IPS-15b (cell line): ENCODE measurements around the gene NLN.
"Not testable (repeated sequence)": the region's sequence is repeated elsewhere in the genome, so short reads cannot be mapped to it uniquely, and the experiment has no call there.

Source experiments
- H3K27me3 ChIP-seq: one replicate; pipeline ENCODE4 v1.6.1; 2013; ENCODE audit warnings: low read length; ENCODE audit not compliant: control insufficient read depth, insufficient read depth
- H3K36me3 ChIP-seq: one replicate; pipeline ENCODE4 v1.6.1; 2013; ENCODE audit warnings: low read length; ENCODE audit not compliant: control insufficient read depth, insufficient read depth
- H3K4me1 ChIP-seq: one replicate; pipeline ENCODE4 v1.6.1; 2013; ENCODE audit warnings: mild to moderate bottlenecking, low read length; ENCODE audit not compliant: control insufficient read depth, insufficient read depth
- H3K4me3 ChIP-seq: one replicate; pipeline ENCODE4 v1.5.1; 2013; ENCODE audit warnings: low read depth, low read length
- H3K9ac ChIP-seq: one replicate; pipeline ENCODE4 v1.6.1; 2013; ENCODE audit warnings: low read depth, mild to moderate bottlenecking, low read length
- H3K9me3 ChIP-seq: one replicate; pipeline ENCODE4 v1.6.1; 2013; ENCODE audit warnings: mild to moderate bottlenecking, low read length; ENCODE audit not compliant: control insufficient read depth, insufficient read depth

Gene NLN

DNA sequence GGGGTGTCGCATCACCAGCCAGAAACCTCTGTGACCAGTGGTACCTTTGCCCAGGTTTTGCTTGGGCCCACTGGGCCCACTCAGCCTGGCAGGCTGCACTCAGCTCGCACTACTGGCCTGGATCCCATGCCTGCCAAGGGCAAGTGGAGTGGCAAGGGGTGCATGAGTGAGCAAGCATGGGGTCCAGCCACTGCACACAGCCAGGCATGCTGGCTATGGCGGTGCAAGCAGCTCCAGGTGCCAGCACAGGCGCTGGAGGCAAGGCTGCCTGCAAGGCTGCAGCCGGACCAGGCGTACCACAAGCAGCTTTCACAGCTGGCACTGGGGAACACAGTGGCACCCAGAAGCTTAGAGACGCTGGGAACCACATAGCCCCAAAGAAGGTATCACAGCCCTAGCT is 80.1 kb downstream of the NLN start:
- Histone ChIP-seq H3K4me3 (no peak overlapping the region), H3K36me3 (peaks cover 8% of the 10 kb centered on the region), H3K4me1 (no peaks in the 10 kb centered on the region), H3K9me3 (no peaks in the 10 kb centered on the region), H3K27me3 (no peaks in the 10 kb centered on the region), H3K9ac (no peak overlapping the region)

DNA sequence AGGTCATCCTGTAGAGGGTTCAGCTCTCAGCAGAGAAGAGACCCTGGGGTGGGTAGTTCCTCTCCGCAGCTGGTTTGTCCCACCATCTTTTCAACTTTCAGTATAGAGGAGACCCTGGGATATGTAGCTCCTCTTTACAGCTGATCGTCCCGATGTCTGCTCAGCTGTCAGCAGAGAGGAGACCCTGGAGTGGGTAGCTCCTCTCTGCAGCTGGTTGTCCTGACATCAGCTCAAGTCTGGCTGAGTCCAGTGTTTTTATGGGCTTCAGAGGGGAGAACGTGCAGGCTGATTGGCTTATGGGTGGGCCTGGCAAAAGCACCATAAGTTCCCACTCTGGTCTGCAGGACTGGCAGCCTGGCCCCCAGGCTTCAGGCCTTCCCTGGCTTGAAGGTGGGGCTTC is 80.8 kb downstream of the NLN start:
- Histone ChIP-seq H3K36me3 (peaks cover 4% of the 10 kb centered on the region), H3K9ac (no peak overlapping the region), H3K27me3 (no peaks in the 10 kb centered on the region), H3K4me1 (no peaks in the 10 kb centered on the region), H3K9me3 (no peaks in the 10 kb centered on the region), H3K4me3 (no peak overlapping the region)

DNA sequence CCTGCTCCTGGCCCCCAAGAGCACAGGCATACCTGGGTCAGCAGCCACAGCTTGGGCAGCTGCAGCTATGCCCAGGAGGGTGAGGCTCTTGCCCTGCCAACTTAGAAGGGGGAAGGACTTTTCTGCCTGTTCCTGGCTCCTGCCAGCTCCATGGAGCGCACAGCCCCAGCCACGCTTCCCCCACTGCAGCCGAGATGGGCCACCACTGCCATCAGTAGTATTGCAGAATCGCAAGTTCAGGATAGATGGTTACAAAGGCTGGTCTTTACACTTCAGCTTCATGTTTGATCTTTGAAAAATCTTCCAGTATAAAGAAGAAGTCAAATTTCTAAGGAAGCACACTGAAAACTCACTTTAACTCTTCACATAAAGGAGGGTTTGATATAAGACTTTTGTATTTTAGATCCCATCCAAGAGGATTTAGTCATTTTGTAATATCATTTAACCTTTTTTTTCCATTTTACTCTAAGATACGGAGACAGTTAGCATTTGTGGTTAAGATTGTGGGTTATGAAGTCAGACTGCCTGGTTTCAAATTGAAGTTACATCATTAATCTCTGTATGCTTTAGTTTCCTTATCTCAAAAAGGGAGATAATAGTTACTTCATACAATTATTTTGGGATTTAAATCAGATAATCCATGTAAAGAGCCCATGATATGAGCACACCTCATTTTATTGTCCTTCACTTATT is 81.8 kb downstream of the NLN start:
- Histone ChIP-seq H3K27me3 (no peaks in the 10 kb centered on the region), H3K4me3 (no peak overlapping the region), H3K4me1 (no peaks in the 10 kb centered on the region), H3K9me3 (no peaks in the 10 kb centered on the region), H3K9ac (no peak overlapping the region), H3K36me3 (peaks cover 3% of the 10 kb centered on the region)

DNA sequence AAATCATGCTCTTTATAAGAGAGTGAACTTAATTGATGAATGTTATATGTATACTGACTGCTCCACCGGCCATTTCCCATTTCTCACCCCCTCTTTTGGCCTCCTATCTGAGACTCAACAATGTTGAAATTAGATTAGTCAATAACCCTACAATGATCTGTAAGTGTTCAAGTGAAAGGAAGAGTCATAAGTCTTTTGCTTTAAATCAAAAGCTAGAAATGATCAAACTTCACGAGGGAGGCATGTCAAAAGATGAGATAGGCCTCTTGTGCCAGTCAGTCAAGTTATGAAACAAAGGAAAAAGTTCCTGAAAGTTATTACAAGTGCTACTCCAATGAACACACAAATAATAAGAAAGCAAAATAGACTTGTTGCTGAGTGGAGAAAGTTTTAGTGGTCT is 83.1 kb downstream of the NLN start:
- no peak overlapping the region for H3K4me3 ChIP-seq
- H3K27me3 ChIP-seq = no peaks in the 10 kb centered on the region
- peaks cover 3% of the 10 kb centered on the region for H3K36me3 ChIP-seq
- H3K9me3 ChIP-seq = no peaks in the 10 kb centered on the region
- no peaks in the 10 kb centered on the region for H3K4me1 ChIP-seq
- no peak overlapping the region for H3K9ac ChIP-seq

DNA sequence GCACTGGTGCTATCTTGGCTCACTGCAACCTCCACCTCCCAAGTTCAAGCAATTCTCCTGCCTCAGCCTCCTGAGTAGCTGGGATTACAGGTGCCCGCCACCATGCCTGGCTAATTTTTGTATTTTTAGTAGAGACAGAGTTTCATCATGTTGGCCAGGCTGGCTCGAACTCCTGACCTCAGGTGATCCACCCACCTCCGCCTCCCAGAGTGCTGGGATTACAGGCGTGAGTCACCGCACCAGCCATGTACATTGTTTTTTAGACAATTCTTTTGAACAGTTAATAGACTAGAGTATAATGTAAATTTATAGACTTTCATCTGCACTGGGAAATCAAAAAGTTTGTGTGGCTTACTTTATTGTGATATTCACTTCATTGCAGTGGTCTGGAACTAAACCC is 85.5 kb downstream of the NLN start:
- not testable (repeated sequence) for H3K4me1 ChIP-seq, H3K4me3 ChIP-seq, H3K27me3 ChIP-seq, H3K36me3 ChIP-seq, H3K9ac ChIP-seq, H3K9me3 ChIP-seq

DNA sequence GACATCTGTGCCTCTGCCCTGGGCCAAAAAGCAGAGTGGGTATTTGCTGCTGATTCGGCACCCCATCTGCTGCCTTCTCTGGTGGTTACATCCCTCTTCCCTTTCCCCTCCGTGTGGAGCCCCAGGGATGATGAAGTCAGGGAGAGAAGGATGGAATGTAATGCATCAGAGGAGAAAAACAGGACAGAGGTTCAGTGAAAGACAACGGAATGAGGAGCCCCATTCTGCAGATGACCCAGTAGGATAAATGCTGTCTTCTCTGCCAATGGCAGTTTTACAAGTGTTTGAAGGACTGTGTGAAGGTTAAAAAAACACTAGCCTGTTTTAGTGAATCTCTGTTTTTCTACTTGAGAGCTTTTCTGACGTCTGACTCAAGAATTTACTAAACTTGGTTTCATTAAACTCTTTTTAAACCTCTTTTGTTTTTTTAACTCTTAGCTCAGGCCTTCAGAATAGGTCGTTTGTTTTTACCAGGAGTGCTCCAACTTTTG is 86.3 kb downstream of the NLN start:
- H3K4me1 ChIP-seq = no peaks in the 10 kb centered on the region
- H3K4me3 ChIP-seq = no peak overlapping the region
- peaks cover 5% of the 10 kb centered on the region for H3K36me3 ChIP-seq
- H3K27me3 ChIP-seq = no peaks in the 10 kb centered on the region
- no peaks in the 10 kb centered on the region for H3K9me3 ChIP-seq
- H3K9ac ChIP-seq = no peak overlapping the region

DNA sequence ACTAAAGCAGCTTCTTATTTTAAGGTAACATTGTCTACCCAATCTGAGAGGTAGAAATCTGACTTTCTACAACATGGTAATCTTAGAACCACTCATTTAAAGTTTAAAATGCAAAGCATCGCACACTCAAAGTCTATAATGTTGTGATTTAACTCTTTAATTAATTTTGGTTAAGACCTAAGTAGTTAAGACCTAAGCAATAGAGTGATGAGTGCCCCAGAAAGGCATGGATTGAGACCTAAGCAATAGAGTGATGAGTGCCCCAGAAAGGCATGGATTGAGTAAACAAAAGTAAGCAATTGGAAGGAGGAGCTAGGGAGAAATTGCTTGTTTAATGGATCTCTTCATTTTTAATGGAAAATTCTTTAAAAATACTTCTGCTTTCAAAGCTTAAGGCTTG is 86.8 kb downstream of the NLN start:
- Histone ChIP-seq H3K36me3 (peaks cover 3% of the 10 kb centered on the region), H3K27me3 (no peaks in the 10 kb centered on the region)

DNA sequence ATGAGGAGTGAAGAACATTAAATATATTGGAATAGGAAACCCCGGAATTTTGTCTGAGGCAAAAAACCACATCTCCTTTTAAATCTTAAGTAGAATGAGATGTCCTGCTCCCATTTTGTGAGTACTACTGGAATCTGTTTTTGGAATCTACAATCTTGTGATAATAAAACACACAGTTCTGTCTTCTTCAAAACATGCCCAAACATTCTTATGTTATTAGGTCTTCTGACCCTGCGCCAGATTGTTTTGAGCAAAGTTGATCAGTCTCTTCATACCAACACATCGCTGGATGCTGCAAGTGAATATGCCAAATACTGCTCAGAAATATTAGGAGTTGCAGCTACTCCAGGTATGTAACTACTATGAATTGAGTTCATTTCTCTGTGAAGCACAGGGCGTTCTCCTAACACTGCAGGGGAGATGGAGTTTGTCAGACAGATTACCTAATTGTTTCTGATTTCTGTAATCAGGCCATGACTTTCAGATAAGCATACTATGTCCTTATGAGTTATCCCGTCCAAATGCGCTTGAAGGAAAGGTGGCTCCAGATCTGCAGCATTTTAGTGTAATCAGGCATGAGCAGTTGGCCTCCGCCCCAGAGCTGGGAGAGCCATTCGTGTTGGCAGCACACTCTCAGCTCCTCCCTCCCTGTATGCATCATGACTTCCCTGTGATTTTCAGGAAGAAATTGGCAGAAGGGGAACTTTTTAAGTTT is 88.0 kb downstream of the NLN start:
- no peak overlapping the region for H3K4me3 ChIP-seq
- H3K9me3 ChIP-seq = no peaks in the 10 kb centered on the region
- peaks cover 3% of the 10 kb centered on the region for H3K36me3 ChIP-seq
- no peaks in the 10 kb centered on the region for H3K27me3 ChIP-seq
- H3K9ac ChIP-seq = no peak overlapping the region
- H3K4me1 ChIP-seq = no peaks in the 10 kb centered on the region

More for the DNA sequence above, 86.8 kb downstream of the NLN start:
- Histone ChIP-seq H3K9me3 (no peaks in the 10 kb centered on the region), H3K4me1 (no peaks in the 10 kb centered on the region), H3K9ac (no peak overlapping the region), H3K4me3 (no peak overlapping the region)

DNA sequence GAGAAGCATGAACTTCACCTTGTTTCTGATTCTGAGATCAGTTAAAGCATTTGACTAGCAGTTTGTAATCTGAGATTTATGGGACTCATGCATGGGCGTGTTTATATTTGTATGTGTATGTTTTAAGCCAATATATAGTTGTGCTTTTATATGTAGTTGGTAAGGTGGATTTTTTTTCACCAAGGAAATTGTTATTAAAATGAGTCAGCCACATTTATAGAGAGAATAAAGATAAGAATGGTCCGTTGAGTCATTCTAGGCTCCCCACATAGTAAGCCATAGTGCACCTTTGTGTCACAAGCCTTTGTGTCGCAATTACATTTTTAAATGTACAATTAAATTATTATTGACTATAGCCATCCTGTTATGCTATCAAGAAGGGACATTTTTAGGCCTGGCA is 89.0 kb downstream of the NLN start:
- Histone ChIP-seq H3K9ac (no peak overlapping the region), H3K4me1 (no peaks in the 10 kb centered on the region), H3K36me3 (peaks cover 3% of the 10 kb centered on the region), H3K27me3 (no peaks in the 10 kb centered on the region), H3K9me3 (no peaks in the 10 kb centered on the region), H3K4me3 (no peak overlapping the region)

DNA sequence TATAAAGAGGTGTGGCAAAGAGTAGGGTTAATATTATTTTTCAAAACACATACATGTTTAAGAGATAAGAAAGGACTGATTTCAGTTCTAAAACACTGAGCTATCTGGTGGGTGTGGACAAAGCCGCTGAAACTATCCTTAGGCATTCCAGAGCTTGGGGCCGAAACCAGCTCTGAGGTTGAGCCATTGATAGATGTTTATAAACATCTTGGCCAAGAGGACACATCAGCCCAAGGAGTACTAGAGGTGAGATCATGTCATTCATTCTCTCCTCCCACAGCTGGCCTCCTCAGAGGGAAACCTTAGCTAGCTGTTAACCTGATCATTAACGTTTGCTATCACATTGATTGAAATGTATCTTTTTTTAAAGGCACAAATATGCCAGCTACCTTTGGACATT is 89.9 kb downstream of the NLN start:
- Histone ChIP-seq H3K9me3 (no peaks in the 10 kb centered on the region), H3K4me3 (no peak overlapping the region), H3K27me3 (no peaks in the 10 kb centered on the region), H3K4me1 (no peaks in the 10 kb centered on the region), H3K36me3 (peaks cover 3% of the 10 kb centered on the region), H3K9ac (no peak overlapping the region)

DNA sequence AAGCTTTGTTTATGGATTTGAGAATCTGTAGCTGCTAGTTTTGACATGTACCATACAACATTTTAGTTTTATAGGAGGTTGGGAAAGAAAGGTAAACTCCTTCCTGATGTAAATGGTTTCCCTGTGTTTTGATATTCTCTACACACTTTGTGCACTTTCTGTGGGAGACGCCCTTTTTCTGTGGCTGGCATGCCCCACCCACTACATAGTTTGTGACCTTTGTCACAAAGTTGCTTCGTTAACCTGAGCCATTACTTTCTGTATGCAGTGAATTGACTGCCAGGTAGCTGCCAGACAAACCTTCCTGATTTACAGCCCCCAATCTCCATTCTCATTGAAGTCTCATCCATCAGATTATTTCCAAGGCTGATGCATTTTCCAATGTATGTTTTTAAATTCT is 90.6 kb downstream of the NLN start:
- H3K4me3 ChIP-seq = no peak overlapping the region
- H3K4me1 ChIP-seq = peaks cover 5% of the 10 kb centered on the region
- no peak overlapping the region for H3K9ac ChIP-seq

DNA sequence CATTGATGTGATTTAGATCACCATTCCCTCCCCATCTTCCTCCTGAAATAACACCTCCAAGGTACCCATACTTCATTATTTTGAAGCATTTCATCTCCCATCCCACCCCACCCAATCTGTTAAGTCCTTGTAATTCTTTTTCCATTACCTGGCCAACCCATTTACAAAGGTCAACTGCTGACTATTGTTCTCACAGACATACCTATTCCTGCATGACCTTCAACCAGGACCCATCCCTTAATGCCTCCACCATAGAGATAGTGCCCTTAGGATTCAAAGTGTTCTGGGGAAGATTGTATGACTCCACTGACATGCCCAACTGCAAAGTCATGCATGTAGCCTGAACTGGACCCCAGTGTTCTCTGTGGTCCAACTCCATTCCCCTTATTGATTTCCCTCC is 91.2 kb downstream of the NLN start:
- Histone ChIP-seq H3K36me3 (peaks cover 3% of the 10 kb centered on the region), H3K4me3 (no peak overlapping the region), H3K4me1 (peaks cover 10% of the 10 kb centered on the region), H3K9me3 (no peaks in the 10 kb centered on the region), H3K9ac (no peak overlapping the region), H3K27me3 (no peaks in the 10 kb centered on the region)

More for the DNA sequence above, 90.6 kb downstream of the NLN start:
- no peaks in the 10 kb centered on the region for H3K9me3 ChIP-seq
- peaks cover 3% of the 10 kb centered on the region for H3K36me3 ChIP-seq
- H3K27me3 ChIP-seq = no peaks in the 10 kb centered on the region
